HG03520 (cell line): ENCODE data around the gene SLC12A5.
"Not testable (repeated sequence)": the region's sequence is repeated elsewhere in the genome, so short reads cannot be mapped to it uniquely, and the experiment has no call there.

Source experiments
- ATAC-seq: cut with Tn5 transposase; IDR thresholded peaks from one replicate; pipeline ENCODE4 v1.9.1; 2021; ENCODE audit warnings: mild to moderate bottlenecking, moderate library complexity; ENCODE audit not compliant: unreplicated experiment

The SLC12A5 gene

DNA sequence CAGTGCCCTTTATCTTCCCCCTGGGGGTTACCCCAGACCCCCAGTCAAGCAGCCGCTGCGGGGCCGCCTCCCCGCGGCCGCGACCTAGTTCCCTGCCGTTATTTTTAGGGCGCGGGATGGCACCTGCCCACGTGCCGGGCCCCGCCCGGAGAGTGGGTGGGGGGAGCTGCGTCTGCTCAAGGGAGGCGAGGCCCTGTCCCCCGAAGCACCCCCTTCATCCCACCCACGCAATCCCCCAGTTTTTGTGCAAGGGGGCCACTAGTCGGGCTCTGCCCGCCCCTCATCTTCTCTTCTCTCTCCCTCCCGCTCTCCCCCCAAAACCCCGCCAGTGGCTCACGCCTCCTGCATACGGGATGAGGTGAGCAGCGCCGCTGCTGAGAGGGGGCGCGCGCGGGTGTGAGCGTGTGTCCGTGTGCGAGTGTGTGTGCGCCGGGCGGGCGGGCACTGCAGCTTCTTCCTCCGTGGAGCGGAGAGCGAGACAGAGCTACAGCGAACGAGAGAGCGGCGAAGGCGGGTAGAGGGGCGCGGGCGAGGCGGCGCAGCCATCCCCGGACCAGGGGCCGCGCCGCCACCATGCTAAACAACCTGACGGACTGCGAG is at the start of gene SLC12A5:
Gene SLC12A5 (plus strand): TSS at position 444 of the 600 bp plus-strand sequence. CDS start 130 bp downstream, at position 574.
- ATAC-seq = no peak

DNA sequence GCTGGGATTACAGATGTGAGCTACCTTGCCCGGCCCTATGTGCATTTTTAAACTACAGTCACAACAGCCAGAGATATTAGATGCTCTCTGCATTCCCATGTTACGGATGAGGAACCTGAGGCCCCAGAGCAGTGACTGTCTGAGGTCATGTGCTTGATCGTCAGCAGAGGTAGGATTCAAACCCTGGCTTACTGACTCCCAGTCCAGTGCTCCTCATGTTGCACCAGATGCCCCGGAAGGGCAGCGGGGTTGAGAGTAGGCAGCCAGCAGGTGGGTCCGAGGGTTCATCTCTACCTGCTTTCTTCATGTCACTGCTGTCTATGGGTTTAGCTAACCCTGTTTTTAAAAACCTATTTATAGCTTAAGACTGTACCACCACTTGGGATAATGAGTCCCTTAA is 47.8 kb upstream of the SLC12A5 start:
- ATAC-seq = no peak

DNA sequence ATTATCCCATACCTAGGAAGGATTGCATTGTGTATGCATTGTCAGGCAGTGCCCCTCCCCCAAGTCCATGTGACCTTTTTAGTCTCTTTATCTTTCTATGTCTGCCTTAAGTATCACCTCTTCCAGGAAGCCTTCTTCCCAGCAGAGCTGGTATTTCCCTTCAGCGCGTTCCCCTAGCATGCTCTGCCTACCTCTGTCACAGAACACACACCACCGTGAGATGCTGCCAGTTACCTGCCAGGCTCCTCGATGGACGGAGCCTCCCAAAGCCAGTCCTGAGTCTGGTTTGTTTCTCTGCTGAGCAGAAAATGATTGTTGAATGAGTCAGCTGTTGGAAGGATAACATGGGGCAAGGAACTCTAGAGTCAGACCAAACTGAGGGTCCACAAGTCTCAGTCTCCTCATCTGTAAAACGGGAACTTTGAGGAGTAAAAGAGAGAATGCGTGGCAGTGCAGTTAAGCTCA is 45.7 kb upstream of the SLC12A5 start:
- no peak for ATAC-seq

GRCh38 chr20:45985573-45985972 is 43.4 kb upstream of the SLC12A5 start:
- ATAC-seq = no peak

DNA sequence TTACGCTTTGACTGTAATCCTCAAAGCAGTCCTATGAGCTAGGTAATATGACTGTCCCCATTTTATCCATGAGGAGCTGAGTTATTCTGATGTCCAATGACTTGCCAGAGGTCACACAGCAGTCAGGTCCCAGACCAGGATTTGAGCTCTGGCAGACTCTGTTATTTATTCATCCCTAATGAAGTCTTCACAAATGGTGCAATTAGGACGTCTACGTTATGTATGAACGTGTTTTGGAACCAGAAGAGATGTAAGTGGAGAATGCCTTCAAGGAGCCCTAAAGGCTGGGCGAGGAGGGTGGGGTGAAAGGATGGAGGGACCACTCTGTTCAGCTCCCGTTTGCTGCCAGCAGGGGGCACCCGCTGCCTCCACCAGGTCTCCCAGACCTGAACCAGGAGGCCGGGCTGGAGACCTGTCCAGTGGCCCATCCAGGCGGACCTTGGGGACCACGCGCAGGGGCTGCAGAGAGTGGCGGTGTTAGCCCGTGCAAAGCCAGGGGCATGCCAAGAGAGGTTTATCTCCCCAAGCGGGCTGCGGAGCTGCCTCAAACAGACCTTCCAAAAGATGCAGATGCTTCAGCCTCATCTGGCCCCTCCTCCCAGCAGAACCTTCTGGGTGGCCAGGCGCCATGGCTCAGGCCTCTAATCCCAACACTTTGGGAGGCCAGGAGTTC is 41.8 kb upstream of the SLC12A5 start:
- ATAC-seq = no peak

GRCh38 chr20:45988830-45989229 is 40.2 kb upstream of the SLC12A5 start:
- ATAC-seq = not testable (repeated sequence)

- no peak for ATAC-seq
Observed at GRCh38 chr20:45991616-45992015, 37.4 kb upstream of the SLC12A5 start.

DNA sequence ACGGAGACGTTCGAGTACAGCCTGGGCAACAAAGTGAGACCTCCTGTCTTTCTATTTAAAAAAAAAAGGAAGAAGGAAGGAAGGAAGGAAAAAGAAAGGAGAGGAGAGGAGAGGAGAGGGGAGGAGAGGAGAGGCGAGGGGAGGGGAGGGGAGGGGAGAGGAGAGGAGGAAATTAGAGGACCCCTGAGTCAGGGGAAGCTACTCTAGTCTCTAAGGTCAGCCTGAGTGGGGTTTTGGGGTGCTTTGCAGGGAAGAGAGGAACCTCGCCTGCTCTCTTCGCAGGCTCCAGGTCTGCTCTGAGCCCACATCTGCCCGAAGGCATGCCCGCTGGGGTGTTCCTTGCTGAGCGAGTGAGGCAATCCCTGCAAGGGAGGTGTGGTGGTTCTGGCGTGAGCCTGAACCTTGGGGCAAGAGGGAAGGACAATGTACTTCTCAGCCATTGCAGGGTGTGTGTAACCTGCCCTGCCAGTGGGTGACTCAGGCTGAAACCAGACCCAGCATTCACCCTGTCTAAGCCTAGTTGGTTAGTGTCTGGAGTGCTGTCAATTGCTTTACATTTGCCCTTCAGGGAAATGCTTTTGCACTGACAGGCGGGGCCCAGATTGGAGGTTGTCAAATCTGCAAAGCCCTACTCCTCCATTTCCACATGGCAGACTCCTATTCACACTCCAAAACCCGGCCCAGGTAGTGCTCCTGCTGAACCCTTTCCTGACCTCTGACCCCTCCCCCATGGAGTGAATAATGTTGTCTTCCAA is 35.6 kb upstream of the SLC12A5 start:
- no peak for ATAC-seq

- no peak for ATAC-seq
Observed at GRCh38 chr20:45994761-45995493, 34.1 kb upstream of the SLC12A5 start.

DNA sequence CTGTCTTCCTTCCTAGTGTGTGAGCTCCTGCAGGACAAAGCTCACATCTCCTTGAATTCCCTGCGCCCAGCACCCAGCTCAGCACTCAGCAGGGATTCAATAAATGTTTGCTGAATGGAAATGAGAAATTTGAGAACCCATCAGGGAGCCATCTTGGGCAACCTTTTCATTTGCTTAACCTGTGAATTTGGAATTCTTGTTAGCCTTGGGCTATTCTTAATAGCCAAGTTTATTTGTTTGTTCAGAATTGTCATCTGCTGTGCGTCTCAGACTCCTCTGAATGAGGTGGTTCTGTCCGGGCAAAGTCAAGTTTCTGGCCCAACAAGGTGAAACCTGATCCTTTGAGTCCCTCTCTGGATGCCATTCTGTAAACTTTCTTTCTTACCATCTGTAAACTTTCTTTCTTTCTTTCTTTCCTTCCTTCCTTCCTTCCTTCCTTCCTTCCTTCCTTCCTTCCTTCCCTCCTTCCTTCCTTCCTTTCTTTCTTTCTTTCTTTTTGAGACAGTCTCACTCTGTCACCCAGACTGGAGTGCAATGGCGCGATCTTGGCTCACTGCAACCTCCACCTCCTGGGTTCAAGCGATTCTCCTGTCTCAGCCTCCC is 33.4 kb upstream of the SLC12A5 start:
- ATAC-seq = not testable (repeated sequence)

- ATAC-seq = no peak
Observed at GRCh38 chr20:45997187-45997586, 31.8 kb upstream of the SLC12A5 start.

DNA sequence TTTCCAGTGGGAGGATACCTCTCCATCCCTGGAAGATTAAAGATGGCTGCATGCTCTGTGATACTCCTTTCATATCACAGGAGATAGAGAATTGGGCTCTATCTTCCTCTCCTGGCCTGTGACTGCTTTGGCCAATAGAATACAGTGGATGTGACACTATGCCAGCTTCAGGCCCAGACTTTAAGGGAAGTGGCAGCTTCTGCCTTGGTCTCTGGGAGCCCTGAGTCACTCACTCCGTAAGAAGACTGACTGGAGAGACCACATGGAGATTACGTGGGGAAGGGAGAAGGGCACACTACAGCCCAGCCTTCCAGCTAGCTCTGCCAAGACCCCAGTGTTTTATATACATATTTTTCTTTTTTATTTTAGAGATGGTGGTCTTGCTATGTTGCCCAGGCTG is 30.7 kb upstream of the SLC12A5 start:
- no peak for ATAC-seq

DNA sequence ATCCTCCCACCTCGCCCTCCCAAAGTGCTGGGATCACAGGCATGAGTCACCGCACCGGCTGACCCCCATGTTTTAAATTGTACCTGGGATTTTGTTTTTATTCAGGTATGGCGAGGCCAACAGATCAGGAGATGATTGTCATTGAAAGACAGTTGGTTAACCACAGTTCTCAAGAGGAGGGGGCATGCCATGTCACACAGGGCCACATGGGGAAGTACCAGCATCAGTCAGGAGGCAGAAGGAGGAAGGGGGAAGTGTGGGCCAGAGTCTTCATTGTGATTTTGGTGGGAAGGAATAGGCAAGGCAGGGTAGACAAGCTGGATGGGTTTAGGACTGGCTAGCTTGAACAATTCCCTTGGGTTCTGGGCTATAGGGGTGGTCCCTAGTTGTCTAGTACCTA is 30.3 kb upstream of the SLC12A5 start:
- ATAC-seq = no peak

DNA sequence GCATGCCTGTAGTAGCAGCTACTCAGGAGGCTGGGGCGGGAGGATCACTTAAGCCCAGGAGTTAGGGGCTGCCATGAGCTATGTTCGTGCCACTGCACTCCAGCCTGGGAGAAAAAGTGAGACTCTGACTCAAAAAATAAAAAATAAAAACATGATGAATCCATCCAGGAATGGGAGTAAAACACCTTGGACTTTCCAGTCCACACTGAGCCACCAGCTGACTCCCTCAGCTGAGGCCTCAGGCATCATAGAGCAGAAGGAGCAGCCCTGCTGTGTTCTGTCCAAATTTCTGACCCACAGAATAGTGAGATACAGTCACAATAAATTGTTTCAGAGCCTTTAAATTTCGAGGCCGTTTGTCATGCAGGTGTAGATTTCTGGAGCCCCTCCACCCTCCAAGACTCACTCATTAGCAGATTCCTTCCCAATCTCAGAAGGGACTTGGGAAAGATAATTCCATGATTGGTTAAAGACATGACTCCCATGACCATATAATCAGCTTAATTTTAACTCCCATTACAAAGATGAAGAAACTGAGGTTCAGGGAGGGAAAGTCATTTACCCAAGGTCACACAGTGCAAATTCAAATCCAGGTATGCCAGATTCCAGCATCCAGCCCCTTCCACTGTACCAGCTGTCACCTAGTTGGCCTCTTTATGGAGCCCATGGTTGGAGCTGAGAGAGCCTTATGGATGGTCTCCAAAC is 29.3 kb upstream of the SLC12A5 start:
- no peak for ATAC-seq

DNA sequence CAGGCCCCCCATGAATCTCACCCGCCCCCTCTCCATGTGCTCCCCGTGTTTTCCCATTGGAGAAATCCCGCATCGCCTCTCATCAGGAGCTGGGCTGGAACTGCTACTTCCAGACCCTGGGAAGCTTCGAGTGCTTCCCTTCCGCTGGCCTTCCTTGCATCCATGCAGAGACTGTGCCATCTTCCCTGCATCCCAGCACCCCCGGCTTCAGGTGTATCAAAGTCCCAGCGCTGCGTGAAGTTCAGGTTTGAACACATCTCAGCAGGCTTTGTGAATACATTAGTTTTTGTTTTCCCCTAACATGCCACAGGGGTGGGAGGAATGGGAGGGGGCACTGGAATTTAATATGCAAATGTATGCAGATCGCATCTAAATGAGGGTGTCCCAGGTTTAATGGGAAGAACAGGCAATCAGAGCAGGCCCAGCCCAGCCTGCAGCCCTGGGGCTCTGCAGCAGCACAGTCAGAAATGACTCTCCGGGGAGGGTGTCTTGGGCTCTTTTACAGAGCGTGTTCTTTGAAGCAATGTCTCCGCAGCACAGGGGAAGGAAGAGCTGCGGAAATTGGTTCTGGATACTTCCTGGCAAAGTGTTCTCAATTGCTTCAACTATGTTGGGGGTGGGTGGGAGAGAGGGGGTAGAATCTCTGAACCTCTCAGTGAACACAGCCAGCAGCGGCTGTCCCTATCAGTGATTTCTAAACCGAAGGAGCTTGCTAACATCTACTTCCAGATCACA is 28.6 kb upstream of the SLC12A5 start:
- no peak for ATAC-seq

DNA sequence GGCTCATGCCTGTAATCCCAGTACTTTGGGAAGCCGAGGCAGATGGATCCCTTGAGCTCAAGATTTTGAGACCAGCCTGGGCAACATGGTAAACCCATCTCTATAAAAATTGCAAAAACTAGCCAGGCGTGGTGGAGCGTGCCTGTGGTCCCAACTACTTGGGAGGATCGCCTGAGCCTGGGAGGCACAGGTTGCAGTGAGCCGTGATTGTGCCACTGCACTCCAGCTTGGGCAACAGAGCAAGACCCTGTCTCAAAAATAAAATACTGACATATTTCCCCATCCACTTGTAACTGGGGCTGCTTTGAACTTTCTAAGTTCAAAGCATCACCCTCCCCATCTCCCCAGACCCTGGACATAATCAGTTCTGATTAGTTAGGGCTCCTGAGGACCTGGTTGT is 27.5 kb upstream of the SLC12A5 start:
- no peak for ATAC-seq

DNA sequence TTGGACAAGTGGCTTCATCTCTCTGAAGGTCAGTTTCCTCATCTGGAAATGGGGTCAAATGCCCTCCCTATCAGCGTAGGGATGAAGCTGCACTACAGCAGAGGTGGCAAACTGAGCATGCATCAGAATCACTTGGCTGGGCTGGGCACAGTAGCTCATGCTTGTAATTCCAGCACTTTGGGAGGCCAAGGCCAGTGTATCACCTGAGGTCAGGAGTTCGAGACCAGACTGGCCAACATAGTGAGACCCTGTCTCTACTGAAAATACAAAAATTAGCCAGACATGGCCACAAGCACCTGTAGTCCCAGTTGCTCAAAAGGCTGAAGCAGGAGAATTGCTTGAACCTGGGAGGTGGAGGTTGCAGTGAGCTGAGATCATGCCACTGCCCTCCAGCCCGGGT is 27.0 kb upstream of the SLC12A5 start:
- no peak for ATAC-seq

GRCh38 chr20:46004187-46004586 is 24.8 kb upstream of the SLC12A5 start:
- ATAC-seq = no peak

DNA sequence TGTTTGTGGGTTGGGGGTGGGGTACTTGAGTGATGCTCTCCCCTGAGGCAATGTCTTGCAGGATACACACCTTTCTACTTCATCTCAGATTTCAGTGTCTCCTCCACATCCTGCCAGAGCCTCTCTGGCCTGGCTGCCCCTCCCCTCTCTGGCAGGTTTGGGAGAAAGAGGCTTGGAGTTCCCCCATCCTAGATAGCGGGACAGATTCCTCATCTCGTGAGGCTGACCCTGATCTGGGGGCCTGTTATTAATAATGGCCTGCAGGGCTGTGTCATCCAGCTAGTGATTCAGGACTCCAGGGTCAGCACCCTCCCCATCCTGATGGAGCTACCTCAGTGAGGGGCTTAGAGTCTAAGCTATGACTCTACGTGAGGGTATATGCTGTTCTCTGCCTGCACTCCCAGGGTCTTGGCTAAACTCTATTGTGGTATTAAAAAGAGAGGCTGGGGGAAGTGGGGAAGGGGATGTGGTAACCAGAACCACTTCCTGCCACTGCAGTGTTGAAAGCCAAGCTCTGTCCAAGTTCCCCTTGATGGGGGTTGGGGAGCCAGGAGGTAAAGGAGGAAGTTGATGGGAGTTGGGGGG is 24.0 kb upstream of the SLC12A5 start:
- ATAC-seq = no peak
